ENCODE data around the gene GRAMD4. TPM values are rescaled to one million over a fixed set of nuclear protein-coding genes. Genes with fewer than 3 reads are reported as not detected.

Gene GRAMD4
- total RNA-seq, 1 experiment from 2014 or later: 23.4 TPM

DNA sequence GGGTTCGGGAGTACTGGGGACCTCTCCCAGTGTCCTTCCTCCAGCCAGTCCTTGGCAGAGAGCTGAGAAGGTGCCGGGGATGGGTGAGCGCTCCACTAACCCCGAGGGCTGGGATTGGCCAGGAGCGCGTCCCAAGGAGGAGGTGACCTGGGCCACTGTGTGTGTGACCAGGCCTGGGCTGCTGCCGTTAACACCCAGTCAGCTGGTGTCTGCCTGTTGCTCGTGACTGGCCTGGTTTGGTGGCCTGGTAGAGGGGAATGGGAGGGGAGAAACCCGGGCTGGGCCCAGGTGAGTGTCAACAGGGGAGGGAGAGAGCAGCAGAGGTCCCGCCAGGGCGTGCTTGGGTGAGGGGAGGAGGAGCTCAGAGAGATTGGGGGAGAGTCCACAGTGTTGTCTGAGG is 29.9 kb upstream of the GRAMD4 start:
- no peaks in the 10 kb centered on the region for H3K36me3 ChIP-seq (ENCODE audit: control insufficient read depth, insufficient read depth, low read length)
- no peaks in the 10 kb centered on the region for H3K4me1 Mint-ChIP-seq (ENCODE audit: low read depth, unreplicated experiment)
- BruUV-seq (replicated peaks): no TSS peak
- ChIA-PET POLR2A (no interaction called here), CTCF (no interaction called here)
- no peaks in the 10 kb centered on the region for H3K9me3 Mint-ChIP-seq (ENCODE audit: unreplicated experiment)
- TF ChIP-seq, protein P1, sequence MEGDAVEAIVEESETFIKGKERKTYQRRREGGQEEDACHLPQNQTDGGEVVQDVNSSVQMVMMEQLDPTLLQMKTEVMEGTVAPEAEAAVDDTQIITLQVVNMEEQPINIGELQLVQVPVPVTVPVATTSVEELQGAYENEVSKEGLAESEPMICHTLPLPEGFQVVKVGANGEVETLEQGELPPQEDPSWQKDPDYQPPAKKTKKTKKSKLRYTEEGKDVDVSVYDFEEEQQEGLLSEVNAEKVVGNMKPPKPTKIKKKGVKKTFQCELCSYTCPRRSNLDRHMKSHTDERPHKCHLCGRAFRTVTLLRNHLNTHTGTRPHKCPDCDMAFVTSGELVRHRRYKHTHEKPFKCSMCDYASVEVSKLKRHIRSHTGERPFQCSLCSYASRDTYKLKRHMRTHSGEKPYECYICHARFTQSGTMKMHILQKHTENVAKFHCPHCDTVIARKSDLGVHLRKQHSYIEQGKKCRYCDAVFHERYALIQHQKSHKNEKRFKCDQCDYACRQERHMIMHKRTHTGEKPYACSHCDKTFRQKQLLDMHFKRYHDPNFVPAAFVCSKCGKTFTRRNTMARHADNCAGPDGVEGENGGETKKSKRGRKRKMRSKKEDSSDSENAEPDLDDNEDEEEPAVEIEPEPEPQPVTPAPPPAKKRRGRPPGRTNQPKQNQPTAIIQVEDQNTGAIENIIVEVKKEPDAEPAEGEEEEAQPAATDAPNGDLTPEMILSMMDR (IDR thresholded peaks at IDR 0.05; ENCODE audit: insufficient read depth in 1 of 2, low read depth in 1 of 2, low read length in 1 of 2, severe bottlenecking in 1 of 2, unreplicated experiment in 1 of 2): no peak
- H3K36me3 Mint-ChIP-seq (ENCODE audit: insufficient read depth, unreplicated experiment): no peaks in the 10 kb centered on the region
- intact Hi-C loops (cut with micrococcal nuclease; ENCODE audit: unreplicated experiment): no loop called here
- H3K9me3 ChIP-seq: no peaks in the 10 kb centered on the region
- peak overlapping the region; percentile 11 for H3K27ac Mint-ChIP-seq (ENCODE audit: unreplicated experiment)
- no peaks in the 10 kb centered on the region for H3K27me3 Mint-ChIP-seq (ENCODE audit: insufficient read depth, unreplicated experiment)
- H3K4me1 ChIP-seq: no peaks in the 10 kb centered on the region
- no peaks in the 10 kb centered on the region for H3K27me3 ChIP-seq (replicated peaks; ENCODE audit: control insufficient read depth, insufficient read depth, low read length)
- no peak for DNase-seq
- H3K4me3 ChIP-seq (ENCODE audit: low read depth, low read length): no peak overlapping the region
- H3K4me3 Mint-ChIP-seq (ENCODE audit: unreplicated experiment): no peak overlapping the region

DNA sequence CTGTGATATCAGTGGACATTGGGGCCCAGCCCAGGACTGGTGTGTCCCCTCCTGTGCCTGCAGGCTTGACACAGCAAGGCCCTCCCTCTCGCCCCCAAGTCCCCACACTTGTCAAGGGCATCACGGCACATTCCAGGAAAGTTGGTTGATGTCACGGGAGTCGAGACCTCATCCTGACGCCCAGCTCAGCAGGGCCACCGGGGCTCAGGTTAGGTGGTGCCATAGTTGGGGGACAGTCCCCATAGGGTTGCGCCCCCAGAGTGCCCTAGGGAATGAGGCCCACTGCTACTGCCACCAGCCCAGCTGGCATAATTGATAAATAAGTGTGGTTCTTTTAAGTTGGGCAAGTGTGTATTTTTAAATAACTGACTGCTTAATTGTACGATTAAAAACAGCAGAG is 28.3 kb upstream of the GRAMD4 start:
- no peak for DNase-seq
- Mint-ChIP-seq H3K9me3 (ENCODE audit: unreplicated experiment) (no peaks in the 10 kb centered on the region), H3K27ac (ENCODE audit: unreplicated experiment) (no peak overlapping the region), H3K4me3 (ENCODE audit: unreplicated experiment) (no peak overlapping the region), H3K36me3 (ENCODE audit: insufficient read depth, unreplicated experiment) (peaks cover 4% of the 10 kb centered on the region), H3K27me3 (ENCODE audit: insufficient read depth, unreplicated experiment) (no peaks in the 10 kb centered on the region), H3K4me1 (ENCODE audit: low read depth, unreplicated experiment) (no peaks in the 10 kb centered on the region)
- no peak overlapping the region for H3K4me3 ChIP-seq (ENCODE audit: low read depth, low read length)
- no TSS peak for BruUV-seq (replicated peaks)
- H3K4me1 ChIP-seq: peaks cover 10% of the 10 kb centered on the region
- ChIA-PET CTCF (no interaction called here), POLR2A (no interaction called here)
- H3K36me3 ChIP-seq (ENCODE audit: control insufficient read depth, insufficient read depth, low read length): no peaks in the 10 kb centered on the region
- intact Hi-C loops (cut with micrococcal nuclease; ENCODE audit: unreplicated experiment): no loop called here
- no peaks in the 10 kb centered on the region for H3K27me3 ChIP-seq (replicated peaks; ENCODE audit: control insufficient read depth, insufficient read depth, low read length)
- TF ChIP-seq, protein P1 (IDR thresholded peaks at IDR 0.05; ENCODE audit: insufficient read depth in 1 of 2, low read depth in 1 of 2, low read length in 1 of 2, severe bottlenecking in 1 of 2, unreplicated experiment in 1 of 2): no peak
- no peaks in the 10 kb centered on the region for H3K9me3 ChIP-seq

DNA sequence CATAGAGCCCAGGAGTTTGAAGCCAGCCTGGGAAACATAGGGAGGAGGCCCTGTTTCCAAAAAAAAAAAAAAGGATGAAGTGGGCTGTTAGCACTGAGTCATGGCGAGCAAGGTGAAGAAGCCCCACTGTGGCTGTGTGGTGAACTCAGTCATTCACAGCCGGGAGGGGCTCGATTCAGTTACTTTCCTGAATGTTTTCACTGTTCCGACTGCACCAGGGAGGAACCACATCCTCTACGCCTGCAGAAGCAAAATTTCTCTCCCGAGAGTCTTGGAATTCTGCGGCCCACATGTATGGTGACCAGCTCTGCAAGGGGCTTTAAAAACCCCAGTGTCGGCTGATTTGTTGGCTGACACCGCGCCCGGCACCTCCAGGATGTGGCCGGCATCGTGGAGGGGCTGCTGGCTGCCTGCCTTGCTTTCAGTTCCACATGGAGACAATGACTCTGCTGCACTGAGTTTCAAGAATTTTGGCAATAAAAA is 27.8 kb upstream of the GRAMD4 start:
- Histone ChIP-seq H3K36me3 (ENCODE audit: control insufficient read depth, insufficient read depth, low read length) (no peaks in the 10 kb centered on the region), H3K4me3 (ENCODE audit: low read depth, low read length) (no peak overlapping the region), H3K9me3 (no peaks in the 10 kb centered on the region), H3K27me3 (replicated peaks; ENCODE audit: control insufficient read depth, insufficient read depth, low read length) (no peaks in the 10 kb centered on the region), H3K4me1 (peaks cover 15% of the 10 kb centered on the region)
- CTCF ChIA-PET: no interaction called here
- DNase-seq: no peak
- Mint-ChIP-seq H3K9me3 (ENCODE audit: unreplicated experiment) (no peaks in the 10 kb centered on the region), H3K27ac (ENCODE audit: unreplicated experiment) (no peak overlapping the region), H3K27me3 (ENCODE audit: insufficient read depth, unreplicated experiment) (no peaks in the 10 kb centered on the region), H3K4me1 (ENCODE audit: low read depth, unreplicated experiment) (no peaks in the 10 kb centered on the region), H3K4me3 (ENCODE audit: unreplicated experiment) (no peak overlapping the region), H3K36me3 (ENCODE audit: insufficient read depth, unreplicated experiment) (peaks cover 8% of the 10 kb centered on the region)
- TF ChIP-seq, protein P1 (IDR thresholded peaks at IDR 0.05; ENCODE audit: insufficient read depth in 1 of 2, low read depth in 1 of 2, low read length in 1 of 2, severe bottlenecking in 1 of 2, unreplicated experiment in 1 of 2): no peak
- POLR2A ChIA-PET: no interaction called here
- no TSS peak for BruUV-seq (replicated peaks)
- intact Hi-C loops (cut with micrococcal nuclease; ENCODE audit: unreplicated experiment): no loop called here

All from Caco-2 (cell line).